ENCODE measurements around the gene RNF167.

GRCh38 chr17:4928881-4929280 lies 11.2 kb upstream of the RNF167 start:
- no peak for TF ChIP-seq POLR2AphosphoS5 (IDR thresholded peaks at IDR 0.05; ENCODE audit: low read depth, low read length)
- TF ChIP-seq CEBPB (IDR thresholded peaks at IDR 0.05; ENCODE audit: low read depth), result no peak
- no peak for TF ChIP-seq ATF3 (IDR thresholded peaks at IDR 0.05)
- no peak for TF ChIP-seq CTCF (IDR thresholded peaks at IDR 0.05 in 2 of 3, conservative IDR thresholded peaks at IDR 0.05 in 1 of 3; ENCODE audit: borderline replicate concordance in 1 of 3, insufficient read depth in 1 of 3, low read depth in 2 of 3, low read length in 2 of 3)
- no peak for TF ChIP-seq ZNF274 (IDR thresholded peaks at IDR 0.05; ENCODE audit: low read depth, low read length)
- TF ChIP-seq SIN3A (IDR thresholded peaks at IDR 0.05; ENCODE audit: low read depth), result no peak
- no peak for TF ChIP-seq ELF1 (IDR thresholded peaks at IDR 0.05; ENCODE audit: borderline replicate concordance, low read depth)
- no peak for TF ChIP-seq SRF (IDR thresholded peaks at IDR 0.05; ENCODE audit: low read depth)
- TF ChIP-seq POLR2A (IDR thresholded peaks at IDR 0.05; ENCODE audit: borderline replicate concordance, extremely low read depth, insufficient read depth, insufficient read length), result no peak
- TF ChIP-seq TCF7L2 (IDR thresholded peaks at IDR 0.05; ENCODE audit: borderline replicate concordance, extremely low read depth, insufficient read depth, insufficient read length), result no peak
- no peak for TF ChIP-seq MAX (IDR thresholded peaks at IDR 0.05)
- no peak for TF ChIP-seq EZH2phosphoT487 (IDR thresholded peaks at IDR 0.05; ENCODE audit: borderline replicate concordance)
